ENCODE data around the gene SP8.

The SP8 gene

DNA sequence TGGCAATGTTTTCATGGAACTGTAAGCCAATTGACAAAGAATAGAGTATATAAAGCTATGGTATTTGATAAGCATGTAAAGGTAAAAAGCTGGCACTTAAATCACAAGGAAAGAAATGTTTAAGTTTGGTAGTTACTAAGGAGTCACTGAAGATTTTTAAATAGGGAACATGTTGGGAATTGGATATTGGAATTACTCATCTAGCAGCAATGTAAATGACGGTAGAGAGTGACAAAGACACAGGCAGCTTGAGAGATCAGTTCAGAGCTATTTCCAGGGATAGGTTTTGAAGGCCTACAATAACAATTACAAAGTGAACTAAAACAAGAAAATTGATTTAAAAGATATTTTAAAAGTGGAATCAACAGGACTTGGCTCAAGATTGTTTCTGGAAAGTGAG lies 36.8 kb downstream of the SP8 start:
- H3K27ac ChIP-seq, result no peak overlapping the region
- H3K36me3 ChIP-seq (ENCODE audit: insufficient read depth, low read length), result no peaks in the 10 kb centered on the region
- TF ChIP-seq FOXP2 (optimal IDR thresholded peaks at IDR 0.05; ENCODE audit: control extremely low read depth, extremely low read length, insufficient read depth), result no peak
- TF ChIP-seq POLR2AphosphoS5 (IDR thresholded peaks at IDR 0.05; ENCODE audit: borderline replicate concordance, low read depth, low read length), result no peak
- TF ChIP-seq EZH2 (IDR thresholded peaks at IDR 0.05), result no peak
- no peaks in the 10 kb centered on the region for H3K9me3 ChIP-seq (ENCODE audit: low read depth, low read length)
- DNase-seq (ENCODE audit: low read depth, low spot score), result no peak
- no peak overlapping the region for H3K4me3 ChIP-seq
- no peak overlapping the region for H3K9ac ChIP-seq (ENCODE audit: insufficient read length)

GRCh38 chr7:20748853-20749252 lies 37.8 kb downstream of the SP8 start:
- no peaks in the 10 kb centered on the region for H3K9me3 ChIP-seq (ENCODE audit: low read depth, low read length)
- H3K27ac ChIP-seq, result no peak overlapping the region
- TF ChIP-seq POLR2AphosphoS5 (IDR thresholded peaks at IDR 0.05; ENCODE audit: borderline replicate concordance, low read depth, low read length) (no peak), EZH2 (IDR thresholded peaks at IDR 0.05) (no peak), FOXP2 (optimal IDR thresholded peaks at IDR 0.05; ENCODE audit: control extremely low read depth, extremely low read length, insufficient read depth) (no peak)
- DNase-seq (ENCODE audit: low read depth, low spot score), result no peak
- no peaks in the 10 kb centered on the region for H3K36me3 ChIP-seq (ENCODE audit: insufficient read depth, low read length)
- no peak overlapping the region for H3K9ac ChIP-seq (ENCODE audit: insufficient read length)
- H3K4me3 ChIP-seq, result no peak overlapping the region

DNA sequence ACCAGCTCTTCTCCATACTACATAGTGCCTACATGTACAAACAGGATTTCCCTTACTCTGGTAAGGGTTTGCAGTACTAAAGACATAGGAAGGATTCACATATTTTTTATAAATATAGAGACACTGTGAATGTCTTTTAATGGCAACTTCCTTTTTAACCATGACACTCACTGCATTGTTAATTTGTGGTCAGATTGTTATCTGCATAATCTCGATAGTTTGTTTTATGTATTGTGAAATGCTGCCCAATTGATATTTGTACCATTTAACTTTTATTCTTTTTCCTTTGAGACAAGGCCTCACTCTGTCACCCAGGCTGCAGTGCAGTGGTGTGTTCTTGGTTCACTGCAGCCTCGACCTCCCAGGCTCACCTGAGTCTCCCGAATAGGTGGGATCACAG lies 39.7 kb downstream of the SP8 start:
- TF ChIP-seq POLR2AphosphoS5 (IDR thresholded peaks at IDR 0.05; ENCODE audit: borderline replicate concordance, low read depth, low read length) (no peak), EZH2 (IDR thresholded peaks at IDR 0.05) (no peak), FOXP2 (optimal IDR thresholded peaks at IDR 0.05; ENCODE audit: control extremely low read depth, extremely low read length, insufficient read depth) (no peak)
- H3K9ac ChIP-seq (ENCODE audit: insufficient read length), result no peak overlapping the region
- no peaks in the 10 kb centered on the region for H3K36me3 ChIP-seq (ENCODE audit: insufficient read depth, low read length)
- no peak overlapping the region for H3K27ac ChIP-seq
- no peaks in the 10 kb centered on the region for H3K9me3 ChIP-seq (ENCODE audit: low read depth, low read length)
- H3K4me3 ChIP-seq, result no peak overlapping the region
- DNase-seq (ENCODE audit: low read depth, low spot score), result no peak

- Histone ChIP-seq H3K9ac (ENCODE audit: insufficient read length) (no peak overlapping the region), H3K27ac (no peak overlapping the region), H3K4me3 (no peak overlapping the region), H3K9me3 (ENCODE audit: low read depth, low read length) (no peaks in the 10 kb centered on the region), H3K36me3 (ENCODE audit: insufficient read depth, low read length) (no peaks in the 10 kb centered on the region)
- no peak for DNase-seq (ENCODE audit: low read depth, low spot score)
- no peak for TF ChIP-seq EZH2 (IDR thresholded peaks at IDR 0.05)
- TF ChIP-seq FOXP2 (optimal IDR thresholded peaks at IDR 0.05; ENCODE audit: control extremely low read depth, extremely low read length, insufficient read depth), result no peak
- TF ChIP-seq POLR2AphosphoS5 (IDR thresholded peaks at IDR 0.05; ENCODE audit: borderline replicate concordance, low read depth, low read length), result no peak
Observed at GRCh38 chr7:20745702-20746101, 41.0 kb downstream of the SP8 start.

GRCh38 chr7:20744954-20745446 lies 41.7 kb downstream of the SP8 start:
- H3K9me3 ChIP-seq (ENCODE audit: low read depth, low read length), result no peaks in the 10 kb centered on the region
- DNase-seq (ENCODE audit: low read depth, low spot score), result no peak
- no peak overlapping the region for H3K9ac ChIP-seq (ENCODE audit: insufficient read length)
- no peak overlapping the region for H3K27ac ChIP-seq
- H3K4me3 ChIP-seq, result no peak overlapping the region
- TF ChIP-seq FOXP2 (optimal IDR thresholded peaks at IDR 0.05; ENCODE audit: control extremely low read depth, extremely low read length, insufficient read depth) (no peak), EZH2 (IDR thresholded peaks at IDR 0.05) (no peak), POLR2AphosphoS5 (IDR thresholded peaks at IDR 0.05; ENCODE audit: borderline replicate concordance, low read depth, low read length) (no peak)
- H3K36me3 ChIP-seq (ENCODE audit: insufficient read depth, low read length), result no peaks in the 10 kb centered on the region

DNA sequence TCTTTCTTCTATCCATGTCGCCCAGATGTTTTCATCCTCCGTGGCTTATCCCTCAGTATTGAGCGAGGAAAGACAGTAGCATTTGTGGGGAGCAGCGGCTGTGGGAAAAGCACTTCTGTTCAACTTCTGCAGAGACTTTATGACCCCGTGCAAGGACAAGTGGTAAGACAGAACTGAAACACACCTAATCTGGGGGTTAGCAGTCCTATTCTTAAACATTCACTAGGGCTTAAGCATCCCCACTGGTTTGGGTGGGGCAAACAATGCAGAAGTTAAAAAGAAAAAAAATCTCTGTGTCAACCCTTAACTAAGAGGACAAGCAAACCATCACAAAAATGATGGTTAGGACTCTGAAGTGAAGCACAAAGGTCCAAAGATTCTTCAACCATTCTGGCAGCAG lies 43.8 kb downstream of the SP8 start:
- no peak overlapping the region for H3K9ac ChIP-seq (ENCODE audit: insufficient read length)
- no peaks in the 10 kb centered on the region for H3K36me3 ChIP-seq (ENCODE audit: insufficient read depth, low read length)
- H3K27ac ChIP-seq, result no peak overlapping the region
- TF ChIP-seq POLR2AphosphoS5 (IDR thresholded peaks at IDR 0.05; ENCODE audit: borderline replicate concordance, low read depth, low read length) (no peak), EZH2 (IDR thresholded peaks at IDR 0.05) (no peak), FOXP2 (optimal IDR thresholded peaks at IDR 0.05; ENCODE audit: control extremely low read depth, extremely low read length, insufficient read depth) (no peak)
- H3K4me3 ChIP-seq, result no peak overlapping the region
- H3K9me3 ChIP-seq (ENCODE audit: low read depth, low read length), result no peaks in the 10 kb centered on the region
- DNase-seq (ENCODE audit: low read depth, low spot score), result no peak

DNA sequence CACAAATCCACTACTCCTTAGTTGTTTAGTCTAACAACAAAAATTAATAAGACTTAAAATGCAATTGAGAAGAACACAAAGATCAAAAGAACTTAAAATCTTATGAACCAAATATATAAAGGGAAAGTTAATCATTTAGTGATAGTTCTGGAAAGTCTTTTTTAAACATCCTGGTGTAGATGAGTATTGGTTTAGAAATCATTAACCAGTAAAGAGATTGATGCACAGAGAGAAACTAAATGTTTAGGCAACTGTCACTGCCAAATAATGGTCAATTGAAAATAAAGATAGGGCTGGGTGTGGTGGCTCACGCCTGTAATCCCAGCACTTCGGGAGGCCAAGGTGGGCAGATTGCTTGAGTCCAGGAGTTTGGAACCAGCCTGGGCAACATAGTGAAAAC lies 44.9 kb downstream of the SP8 start:
- TF ChIP-seq POLR2AphosphoS5 (IDR thresholded peaks at IDR 0.05; ENCODE audit: borderline replicate concordance, low read depth, low read length) (no peak), EZH2 (IDR thresholded peaks at IDR 0.05) (no peak), FOXP2 (optimal IDR thresholded peaks at IDR 0.05; ENCODE audit: control extremely low read depth, extremely low read length, insufficient read depth) (no peak)
- Histone ChIP-seq H3K36me3 (ENCODE audit: insufficient read depth, low read length) (no peaks in the 10 kb centered on the region), H3K9me3 (ENCODE audit: low read depth, low read length) (no peaks in the 10 kb centered on the region), H3K9ac (ENCODE audit: insufficient read length) (no peak overlapping the region), H3K27ac (no peak overlapping the region), H3K4me3 (no peak overlapping the region)
- DNase-seq (ENCODE audit: low read depth, low spot score), result no peak

DNA sequence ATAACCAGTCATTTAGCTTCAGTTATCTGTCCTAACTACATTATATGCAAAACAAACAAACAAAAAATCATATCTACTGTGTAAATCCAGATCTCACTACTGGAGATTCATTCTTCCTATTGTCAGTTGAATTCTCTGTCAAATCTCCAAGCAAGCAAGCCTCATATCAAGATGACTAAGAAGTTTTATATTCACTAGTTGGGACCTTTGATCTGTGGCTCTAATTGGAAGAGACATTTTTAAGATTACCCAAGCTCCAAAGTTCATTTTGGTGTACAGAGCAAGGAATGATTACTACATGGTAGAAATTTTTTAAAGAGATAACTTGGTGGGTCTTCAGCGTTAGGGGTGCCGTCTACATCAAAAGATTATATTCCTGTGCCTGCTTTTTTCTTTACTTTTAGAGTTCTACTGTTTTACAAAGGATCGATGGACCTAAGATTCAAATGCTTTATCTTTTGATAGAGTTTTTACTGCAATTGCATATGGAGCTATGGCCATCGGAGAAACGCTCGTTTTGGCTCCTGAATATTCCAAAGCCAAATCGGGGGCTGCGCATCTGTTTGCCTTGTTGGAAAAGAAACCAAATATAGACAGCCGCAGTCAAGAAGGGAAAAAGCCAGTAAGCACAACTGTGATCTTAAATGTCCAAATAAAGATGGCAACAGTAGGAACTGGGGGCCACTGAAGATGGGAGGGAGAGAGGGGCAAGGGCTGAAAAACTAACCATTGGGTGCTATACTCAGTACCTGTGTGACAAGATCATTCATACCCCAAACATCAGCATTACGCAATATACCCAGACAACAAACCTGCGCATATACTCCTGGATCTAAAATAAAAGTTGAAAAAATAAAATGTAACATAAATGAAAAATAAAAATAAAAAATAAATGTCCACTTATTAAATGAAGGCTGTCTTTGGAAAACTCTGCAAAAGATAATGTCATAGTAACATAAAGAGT lies 47.9 kb downstream of the SP8 start:
- Histone ChIP-seq H3K36me3 (ENCODE audit: insufficient read depth, low read length) (no peaks in the 10 kb centered on the region), H3K9ac (ENCODE audit: insufficient read length) (no peak overlapping the region), H3K4me3 (no peak overlapping the region), H3K9me3 (ENCODE audit: low read depth, low read length) (no peaks in the 10 kb centered on the region), H3K27ac (no peak overlapping the region)
- no peak for TF ChIP-seq POLR2AphosphoS5 (IDR thresholded peaks at IDR 0.05; ENCODE audit: borderline replicate concordance, low read depth, low read length)
- no peak for TF ChIP-seq FOXP2 (optimal IDR thresholded peaks at IDR 0.05; ENCODE audit: control extremely low read depth, extremely low read length, insufficient read depth)
- no peak for TF ChIP-seq EZH2 (IDR thresholded peaks at IDR 0.05)
- DNase-seq (ENCODE audit: low read depth, low spot score), result no peak
